Lung (tissue), 12 donors: ENCODE results near the gene UIMC1. TPM values are rescaled to one million over a fixed set of nuclear protein-coding genes. Genes with fewer than 3 reads are reported as not detected.

Source experiments
- ATAC-seq: fragments of 200-7000 bp; cut with Tn5 transposase; one replicate; pipeline ENCODE4 v1.9.1; 2020; ENCODE audit warnings: moderate number of reproducible peaks; ENCODE audit not compliant: insufficient read depth, low FRiP score
- DNase-seq, 3 donors: peaks; one replicate each; pipeline ENCODE4 v3.0.0-alpha.2; 2013 to 2017
- H3K27ac ChIP-seq, 2 donors: one replicate each; pipeline ENCODE4 v1.5.1; 2013; ENCODE audit warnings: mild to moderate bottlenecking in 2 of 2, moderate library complexity in 2 of 2, control low read depth in 1 of 2, inconsistent platforms in 1 of 2, low read depth in 1 of 2, low read length in 1 of 2
- H3K27me3 ChIP-seq, 3 donors: one replicate each; pipeline ENCODE4 v1.5.1; 2013; ENCODE audit warnings: low read length in 2 of 3; ENCODE audit not compliant: control insufficient read depth in 3 of 3, insufficient read depth in 3 of 3
- H3K36me3 ChIP-seq, 4 donors: one replicate each; pipeline ENCODE4 v1.5.1; 2013; ENCODE audit warnings: low read length in 4 of 4, mild to moderate bottlenecking in 1 of 4, moderate library complexity in 1 of 4; ENCODE audit not compliant: control insufficient read depth in 4 of 4, insufficient read depth in 4 of 4
- H3K4me1 ChIP-seq, 5 donors: one replicate each; pipeline ENCODE4 v1.5.1; 2013; ENCODE audit warnings: low read length in 5 of 5, mild to moderate bottlenecking in 2 of 5, moderate library complexity in 1 of 5; ENCODE audit not compliant: control insufficient read depth in 5 of 5, insufficient read depth in 5 of 5
- H3K4me3 ChIP-seq: one replicate; pipeline ENCODE4 v1.5.1; 2013; ENCODE audit warnings: mild to moderate bottlenecking, control low read depth, moderate library complexity
- H3K9ac ChIP-seq, 2 donors: one replicate each; pipeline ENCODE4 v1.5.1; 2013; ENCODE audit warnings: low read length in 2 of 2, control low read depth in 1 of 2; ENCODE audit not compliant: insufficient read depth in 1 of 2
- H3K9me3 ChIP-seq, 4 donors: one replicate each; pipeline ENCODE4 v1.5.1; 2013; ENCODE audit warnings: low read length in 3 of 4, mild to moderate bottlenecking in 1 of 4, moderate library complexity in 1 of 4; ENCODE audit not compliant: control insufficient read depth in 4 of 4, insufficient read depth in 3 of 4
- CTCF ChIP-seq: IDR thresholded peaks from 2 replicates; pipeline ENCODE4 v1.5.1; 2012; ENCODE audit warnings: mild to moderate bottlenecking; ENCODE audit errors: control extremely low read depth, extremely low read depth
- WGBS, 2 donors: extraction: QIAGEN DNeasy Blood & Tissue Kit; methylation state at CpG; one replicate each; pipeline ENCODE4 v1.1.7; 2013; 5-methylcytosine and 5-hydroxymethylcytosine counted together
- polyA plus RNA-seq, 2 donors: library from polyadenylated mRNA; stranded (reverse); fragments of 200-250 nt; gene quantifications; one replicate each; pipeline ENCODE4 v1.2.1, GENCODE V29; 2013
- total RNA-seq, 2 donors: library from RNA; depleted of rRNA in 1 of 2; stranded (reverse); fragments of >200 nt in 1 of 2; gene quantifications; one replicate each; pipeline ENCODE4 v1.2.1, GENCODE V29; 2014 to 2021
- donor health status: control.
- donor health status: control.
- donor health status: Bipolar disorder and iron deficiency.
- donor health status: healthy.
- donor health status: DM: yes; HTN: yes; CAD: no.

UIMC1 gene
- total and polyA plus RNA-seq, 4 donors = 21.6 to 50.8 (median 27.9) TPM

GRCh38 chr5:176868126-176868525, 138.5 kb downstream of the UIMC1 start:
- Histone ChIP-seq H3K27ac (no peak overlapping the region), H3K9ac (no peak overlapping the region), H3K4me3 (no peak overlapping the region), H3K36me3 (no peaks in the 10 kb centered on the region), H3K9me3 (peaks cover 0 to 2% (median 0%) of the 10 kb centered on the region in 4 donors), H3K27me3 (peaks cover 10 to 20% (median 12%) of the 10 kb centered on the region in 3 donors), H3K4me1 (no peaks in the 10 kb centered on the region)
- no peak for TF ChIP-seq CTCF
- DNase-seq (no peak), ATAC-seq (no peak)
- WGBS, 2 donors = 83 to 90% methylated on average over 14 of the region's 14 CpGs

GRCh38 chr5:176866707-176867310, 139.8 kb downstream of the UIMC1 start:
- Histone ChIP-seq H3K9ac (no peak overlapping the region), H3K4me1 (peaks cover 0 to 5% (median 0%) of the 10 kb centered on the region in 5 donors), H3K36me3 (no peaks in the 10 kb centered on the region), H3K9me3 (peaks cover 0 to 7% (median 0%) of the 10 kb centered on the region in 4 donors), H3K27me3 (peaks cover 13 to 25% (median 13%) of the 10 kb centered on the region in 3 donors), H3K27ac (no peak overlapping the region), H3K4me3 (no peak overlapping the region)
- ATAC-seq (no peak), DNase-seq (no peak)
- 18 to 19% methylated on average over 16 of the region's 16 CpGs for WGBS, 2 donors
- TF ChIP-seq CTCF = no peak

GRCh38 chr5:176865964-176866363, 140.6 kb downstream of the UIMC1 start:
- Histone ChIP-seq H3K4me3 (no peak overlapping the region), H3K9ac (no peak overlapping the region), H3K27me3 (peaks cover 13 to 25% (median 13%) of the 10 kb centered on the region in 3 donors), H3K4me1 (peaks cover 0 to 5% (median 0%) of the 10 kb centered on the region in 5 donors), H3K36me3 (no peaks in the 10 kb centered on the region), H3K9me3 (peaks cover 0 to 9% (median 0%) of the 10 kb centered on the region in 4 donors), H3K27ac (no peak overlapping the region)
- 70 to 85% methylated on average over 7 of the region's 7 CpGs for WGBS, 2 donors
- DNase-seq (no peak), ATAC-seq (no peak)
- TF ChIP-seq CTCF = no peak
